CD14-positive monocyte (primary cell): ENCODE data around the gene APOA1. TPM values are rescaled to one million over a fixed set of nuclear protein-coding genes. Genes with fewer than 3 reads are reported as not detected.

ENCODE experiments used
- DNase-seq, 3 donors: peaks; one replicate each; pipeline ENCODE4 v3.0.0-alpha.2; 2011 to 2022
- H2AFZ ChIP-seq: 2 replicates; pipeline ENCODE4 v1.6.0; 2012; ENCODE audit warnings: mild to moderate bottlenecking, low read depth, low read length, inconsistent platforms; ENCODE audit not compliant: insufficient read depth, poor library complexity, severe bottlenecking
- H3K27ac ChIP-seq, 2 donors: 1 replicate in 1 of 2; 2 replicates in 1 of 2; pipeline ENCODE4 v1.5.1; 2012 to 2013; ENCODE audit warnings: low read length in 2 of 2, control low read depth in 1 of 2, inconsistent platforms in 1 of 2, low read depth in 1 of 2, mild to moderate bottlenecking in 1 of 2
- H3K27me3 ChIP-seq, 2 donors: one replicate each; pipeline versions ENCODE4 v1.6.0 to v1.6.1; 2011 to 2013; ENCODE audit warnings: low read length in 2 of 2; ENCODE audit not compliant: control insufficient read depth in 2 of 2, insufficient read depth in 2 of 2
- H3K36me3 ChIP-seq, 2 donors: replicated peaks in 1 of 2; 1 replicate in 1 of 2; 2 replicates in 1 of 2; pipeline versions ENCODE4 v1.5.1 to v1.6.1; 2012 to 2013; ENCODE audit warnings: low read length in 2 of 2, control low read depth in 1 of 2, inconsistent platforms in 1 of 2, mild to moderate bottlenecking in 1 of 2; ENCODE audit not compliant: insufficient read depth in 2 of 2, control insufficient read depth in 1 of 2
- H3K4me1 ChIP-seq, 2 donors: 1 replicate in 1 of 2; 2 replicates in 1 of 2; pipeline versions ENCODE4 v1.5.1 to v1.6.1; 2012 to 2013; ENCODE audit warnings: low read length in 2 of 2, control low read depth in 1 of 2, inconsistent platforms in 1 of 2, mild to moderate bottlenecking in 1 of 2, moderate library complexity in 1 of 2; ENCODE audit not compliant: insufficient read depth in 2 of 2, control insufficient read depth in 1 of 2
- H3K4me2 ChIP-seq: replicated peaks from 2 replicates; pipeline ENCODE3; 2012; ENCODE audit warnings: low read length, moderate library complexity, mild to moderate bottlenecking; ENCODE audit not compliant: poor library complexity, severe bottlenecking; ENCODE audit errors: extremely low read depth
- H3K4me3 ChIP-seq, 3 experiments: fragments of 200-600 bp in 1 of 3; sonication (generic) in 1 of 3; replicated peaks in 1 of 3; 1 replicate in 2 of 3; 2 replicates in 1 of 3; pipeline ENCODE4 v1.5.1; 2011 to 2013; ENCODE audit warnings: low read length in 3 of 3, mild to moderate bottlenecking in 3 of 3, control low read depth in 2 of 3, low read depth in 2 of 3, inconsistent platforms in 1 of 3, moderate library complexity in 1 of 3
- H3K79me2 ChIP-seq: 2 replicates; pipeline ENCODE4 v1.6.0; 2012; ENCODE audit warnings: mild to moderate bottlenecking, control low read depth, inconsistent platforms, low read length, moderate library complexity; ENCODE audit not compliant: insufficient read depth
- H3K9ac ChIP-seq: 2 replicates; pipeline ENCODE4 v1.6.0; 2017; ENCODE audit warnings: low read length, mild to moderate bottlenecking; ENCODE audit not compliant: insufficient read depth, poor library complexity, severe bottlenecking
- H3K9me3 ChIP-seq, 2 donors: replicated peaks in 1 of 2; 1 replicate in 1 of 2; 2 replicates in 1 of 2; pipeline versions ENCODE4 v1.5.1 to v1.6.1; 2012 to 2013; ENCODE audit warnings: low read length in 2 of 2, control low read depth in 1 of 2; ENCODE audit not compliant: control insufficient read depth in 1 of 2, insufficient read depth in 1 of 2
- H4K20me1 ChIP-seq: 2 replicates; pipeline ENCODE4 v1.6.0; 2012; ENCODE audit warnings: mild to moderate bottlenecking, low read length, control low read depth, moderate library complexity; ENCODE audit not compliant: insufficient read depth
- H3K27ac Mint-ChIP-seq, 7 donors: one replicate each; pipeline ENCODE4 v1.8.0; 2020; ENCODE audit warnings: mild to moderate bottlenecking in 7 of 7, mixed read lengths in 7 of 7, moderate library complexity in 6 of 7, inconsistent platforms in 2 of 7
- H3K27me3 Mint-ChIP-seq, 3 donors: one replicate each; pipeline ENCODE4 v1.8.0; 2021 to 2022; ENCODE audit warnings: low read depth in 3 of 3, mild to moderate bottlenecking in 3 of 3, mixed read lengths in 3 of 3, moderate library complexity in 3 of 3, inconsistent platforms in 1 of 3
- H3K36me3 Mint-ChIP-seq, 2 donors: one replicate each; pipeline ENCODE4 v1.8.0; 2020; ENCODE audit warnings: mixed read lengths in 2 of 2, inconsistent platforms in 1 of 2, mild to moderate bottlenecking in 1 of 2
- H3K4me1 Mint-ChIP-seq: one replicate; pipeline ENCODE4 v1.8.0; 2020; ENCODE audit warnings: mild to moderate bottlenecking, mixed read lengths
- H3K4me3 Mint-ChIP-seq, 2 donors: one replicate each; pipeline ENCODE4 v1.8.0; 2020; ENCODE audit warnings: mild to moderate bottlenecking in 2 of 2, mixed read lengths in 2 of 2, moderate library complexity in 1 of 2
- H3K9me3 Mint-ChIP-seq, 7 donors: one replicate each; pipeline ENCODE4 v1.8.0; 2020 to 2022; ENCODE audit warnings: mixed read lengths in 7 of 7, mild to moderate bottlenecking in 6 of 7, moderate library complexity in 6 of 7, inconsistent platforms in 2 of 7
- WGBS: methylation state at CpG from one replicate; pipeline ENCODE4 v1.1.5; 2013; ENCODE audit warnings: missing lambda C conversion rate; ENCODE audit not compliant: insufficient coverage; 5-methylcytosine and 5-hydroxymethylcytosine counted together
- intact Hi-C, 2 donors: fragments of 100-400 bp; cut with micrococcal nuclease; formaldehyde crosslinking; loops; one replicate each; pipeline versions ENCODE4 v1.15.0 to v1.15.1; 2023
- polyA plus RNA-seq, 3 donors: library from polyadenylated mRNA; depleted of rRNA in 1 of 3; unstranded in 2 of 3; stranded (reverse) in 1 of 3; fragments of 300-500 nt in 2 of 3; fragments of >200 nt in 1 of 3; fragmentation: Illumina TruSeq in 2 of 3; gene quantifications; 1 replicate in 2 of 3; 2 replicates in 1 of 3; pipeline ENCODE4 v1.2.3, GENCODE V29; 2012 to 2021
- TF ChIP-seq, protein P1 (sequence below): fragments of 200-600 bp; IDR thresholded peaks from one replicate; pipeline ENCODE4 v1.8.0; 2022; ENCODE audit warnings: antibody characterized with exemption, mild to moderate bottlenecking

APOA1 gene
- polyA plus RNA-seq, 3 donors = 0.29 TPM; not detected in 2

DNA sequence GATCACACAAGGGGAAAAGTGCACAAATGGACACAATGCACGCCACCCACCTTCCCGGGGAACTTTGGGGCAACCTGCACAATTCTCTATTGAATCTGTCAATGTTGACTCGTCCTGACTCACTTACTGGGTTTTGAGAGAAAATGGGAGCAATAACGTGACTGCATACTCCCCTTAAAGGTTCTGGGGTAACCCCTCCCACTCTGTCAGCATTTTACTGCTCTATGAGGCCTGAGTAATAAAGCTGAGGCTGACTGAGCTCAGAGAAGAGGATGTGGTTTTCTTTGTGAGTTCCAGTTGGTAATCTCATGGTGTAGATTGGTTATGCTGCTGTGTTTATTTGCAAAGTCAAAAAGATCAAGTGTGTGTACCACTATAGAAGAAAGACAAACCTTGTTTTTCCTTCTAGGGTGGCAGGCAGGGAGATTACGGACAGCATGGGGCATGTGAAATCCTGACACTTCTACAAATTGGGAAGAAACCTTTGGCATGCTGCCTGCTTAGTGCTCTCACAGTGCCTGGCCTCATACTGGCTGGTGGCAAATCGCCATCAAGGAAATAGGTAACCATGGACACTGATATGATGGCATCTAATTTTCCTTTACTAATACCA is 16.1 kb upstream of the APOA1 start:
- 0% methylated on average over 1 of the region's 6 CpGs for WGBS
- Mint-ChIP-seq H3K4me1 (peaks cover 46% of the 10 kb centered on the region), H3K4me3 (peak overlapping the region in 1 of 2 donors; percentile 47), H3K9me3 (no peaks in the 10 kb centered on the region), H3K27ac (peak overlapping the region; percentile 75 to 94 (median 86)), H3K27me3 (no peaks in the 10 kb centered on the region), H3K36me3 (peaks cover 64 to 75% of the 10 kb centered on the region in 2 donors)
- DNase-seq = peak; percentile 76 to 81 (median 80)
- TF ChIP-seq, protein P1, sequence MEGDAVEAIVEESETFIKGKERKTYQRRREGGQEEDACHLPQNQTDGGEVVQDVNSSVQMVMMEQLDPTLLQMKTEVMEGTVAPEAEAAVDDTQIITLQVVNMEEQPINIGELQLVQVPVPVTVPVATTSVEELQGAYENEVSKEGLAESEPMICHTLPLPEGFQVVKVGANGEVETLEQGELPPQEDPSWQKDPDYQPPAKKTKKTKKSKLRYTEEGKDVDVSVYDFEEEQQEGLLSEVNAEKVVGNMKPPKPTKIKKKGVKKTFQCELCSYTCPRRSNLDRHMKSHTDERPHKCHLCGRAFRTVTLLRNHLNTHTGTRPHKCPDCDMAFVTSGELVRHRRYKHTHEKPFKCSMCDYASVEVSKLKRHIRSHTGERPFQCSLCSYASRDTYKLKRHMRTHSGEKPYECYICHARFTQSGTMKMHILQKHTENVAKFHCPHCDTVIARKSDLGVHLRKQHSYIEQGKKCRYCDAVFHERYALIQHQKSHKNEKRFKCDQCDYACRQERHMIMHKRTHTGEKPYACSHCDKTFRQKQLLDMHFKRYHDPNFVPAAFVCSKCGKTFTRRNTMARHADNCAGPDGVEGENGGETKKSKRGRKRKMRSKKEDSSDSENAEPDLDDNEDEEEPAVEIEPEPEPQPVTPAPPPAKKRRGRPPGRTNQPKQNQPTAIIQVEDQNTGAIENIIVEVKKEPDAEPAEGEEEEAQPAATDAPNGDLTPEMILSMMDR = no peak
- peaks cover 7% of the 10 kb centered on the region for H3K79me2 ChIP-seq
- no peak overlapping the region for H3K9ac ChIP-seq
- peaks cover 40 to 57% of the 10 kb centered on the region in 2 donors for H3K36me3 ChIP-seq
- peaks cover 43% of the 10 kb centered on the region for H4K20me1 ChIP-seq
- peak overlapping the region; percentile 63 for H3K4me2 ChIP-seq
- intact Hi-C loops = no loop called here
- no peaks in the 10 kb centered on the region for H3K27me3 ChIP-seq
- H3K27ac ChIP-seq = peak overlapping the region in 1 of 2 donors; percentile 87
- H3K4me3 ChIP-seq = peak overlapping the region in 1 of 3 experiments; percentile 45
- H2AFZ ChIP-seq = no peak overlapping the region
- peaks cover 35 to 55% of the 10 kb centered on the region in 2 donors for H3K4me1 ChIP-seq
- no peaks in the 10 kb centered on the region for H3K9me3 ChIP-seq

DNA sequence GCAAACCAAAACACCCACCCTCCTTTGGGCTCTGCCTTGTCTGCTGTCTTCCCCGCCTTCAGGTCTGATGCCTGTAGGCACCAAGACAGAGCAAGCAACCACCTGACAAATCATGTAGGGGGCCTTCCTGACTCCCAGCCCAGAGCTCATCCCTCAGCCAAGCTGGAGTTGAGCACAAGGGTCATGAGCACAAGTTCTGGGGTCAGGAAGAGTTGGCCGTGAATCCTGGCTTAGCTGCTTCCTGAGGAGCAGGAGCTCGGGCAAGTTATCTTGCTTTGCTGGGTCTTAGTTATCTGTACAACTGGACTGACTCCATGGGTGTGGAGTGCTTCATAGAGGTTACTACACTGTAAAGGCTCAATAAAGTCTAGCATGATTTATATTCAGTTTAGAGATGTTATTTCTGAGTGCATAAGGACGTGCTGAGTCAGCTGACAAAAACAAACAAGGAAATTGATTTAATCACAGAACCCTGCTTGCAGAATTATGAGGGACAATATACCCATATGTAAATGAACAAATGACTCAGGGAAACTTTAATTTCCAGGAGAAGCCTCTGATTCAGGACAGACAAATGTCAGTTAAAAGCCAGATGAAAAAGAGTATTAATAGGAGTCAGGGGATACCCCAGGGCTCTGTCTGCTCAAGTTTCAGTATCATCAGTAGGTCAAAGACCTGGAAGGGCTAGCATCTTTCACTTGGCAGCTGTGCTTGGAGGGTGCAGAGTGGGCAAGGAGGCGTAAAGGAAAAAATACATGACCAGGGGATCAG is 15.0 kb upstream of the APOA1 start:
- peaks cover 35 to 55% of the 10 kb centered on the region in 2 donors for H3K4me1 ChIP-seq
- Mint-ChIP-seq H3K36me3 (peaks cover 60 to 75% of the 10 kb centered on the region in 2 donors), H3K9me3 (no peaks in the 10 kb centered on the region), H3K4me3 (peak overlapping the region; percentile 5 to 67), H3K27ac (peak overlapping the region; percentile 75 to 94 (median 86)), H3K27me3 (no peaks in the 10 kb centered on the region), H3K4me1 (peaks cover 46% of the 10 kb centered on the region)
- H4K20me1 ChIP-seq = peaks cover 43% of the 10 kb centered on the region
- peak overlapping the region; percentile 37 to 87 for H3K27ac ChIP-seq
- no peaks in the 10 kb centered on the region for H3K27me3 ChIP-seq
- H2AFZ ChIP-seq = no peak overlapping the region
- intact Hi-C loops = no loop called here
- H3K9me3 ChIP-seq = no peaks in the 10 kb centered on the region
- H3K79me2 ChIP-seq = peaks cover 7% of the 10 kb centered on the region
- DNase-seq = peak in 2 of 3 donors; percentile 5 to 10
- H3K9ac ChIP-seq = peak overlapping the region; percentile 33
- H3K4me2 ChIP-seq = peak overlapping the region; percentile 63
- 48% methylated on average over 3 of the region's 5 CpGs for WGBS
- H3K36me3 ChIP-seq = peaks cover 37 to 57% of the 10 kb centered on the region in 2 donors
- peak overlapping the region in 1 of 3 experiments; percentile 45 for H3K4me3 ChIP-seq
- TF ChIP-seq, protein P1 = no peak
